HG03432 (cell line): ENCODE measurements around the gene NEU3.
"Not testable (repeated sequence)": the region's sequence is repeated elsewhere in the genome, so short reads cannot be mapped to it uniquely, and the experiment has no call there.

Source experiments
- ATAC-seq: cut with Tn5 transposase; IDR thresholded peaks from one replicate; pipeline ENCODE4 v1.9.1; 2021; ENCODE audit warnings: mild to moderate bottlenecking, moderate library complexity; ENCODE audit not compliant: unreplicated experiment

The NEU3 gene

GRCh38 chr11:75028321-75028720 lies 39.6 kb downstream of the NEU3 start:
- ATAC-seq = no peak

- no peak for ATAC-seq
Measured at GRCh38 chr11:75028724-75029123, 40.0 kb downstream of the NEU3 start.

- no peak for ATAC-seq
Measured at GRCh38 chr11:75029836-75030631, 41.3 kb downstream of the NEU3 start.

DNA sequence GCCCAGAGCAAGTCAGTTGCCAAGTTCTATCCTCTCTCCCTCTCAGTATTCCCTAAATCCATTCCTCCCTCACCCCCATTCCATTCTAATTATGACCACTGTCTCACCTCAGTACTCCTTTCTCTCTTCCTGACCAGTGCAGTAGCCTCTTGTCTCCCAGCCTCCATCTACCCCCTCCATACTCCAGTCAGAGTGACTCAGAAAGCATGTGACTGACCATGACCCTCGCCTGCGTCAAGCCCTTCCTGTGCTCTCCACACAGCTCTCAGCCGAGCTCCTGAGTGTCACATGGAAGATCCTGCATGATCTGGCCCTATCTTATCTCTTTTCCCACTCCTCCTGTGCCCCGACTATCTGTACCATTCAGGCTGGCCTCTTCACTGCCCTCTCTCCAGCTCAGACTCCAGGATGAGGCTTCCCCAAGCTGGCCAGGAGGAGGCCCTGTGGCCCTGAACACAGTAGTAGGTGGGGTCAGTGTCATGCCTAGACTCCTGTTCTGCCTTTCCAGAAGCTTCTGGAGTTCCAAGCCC lies 42.6 kb downstream of the NEU3 start:
- no peak for ATAC-seq

- no peak for ATAC-seq
Measured at GRCh38 chr11:75031771-75032549, 43.2 kb downstream of the NEU3 start.

DNA sequence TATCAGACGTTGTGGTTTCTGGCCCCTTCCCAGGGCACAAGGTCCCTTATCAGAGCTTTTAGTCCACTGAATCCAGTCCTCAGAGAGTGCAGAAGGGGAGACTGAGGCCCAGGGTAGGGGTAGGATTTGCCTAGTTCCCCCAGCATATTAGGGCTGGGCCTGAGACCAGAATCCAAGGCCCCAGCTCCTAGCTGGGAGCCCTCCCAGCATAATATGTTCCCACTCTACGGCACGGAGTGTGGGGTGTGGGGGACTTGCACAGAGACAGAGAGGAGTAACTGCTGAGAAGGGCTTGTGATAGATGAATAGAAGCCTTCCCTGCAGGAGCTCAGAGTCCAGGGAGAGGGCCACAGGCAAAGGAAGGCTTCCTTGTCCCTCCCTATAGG lies 43.8 kb downstream of the NEU3 start:
- no peak for ATAC-seq

DNA sequence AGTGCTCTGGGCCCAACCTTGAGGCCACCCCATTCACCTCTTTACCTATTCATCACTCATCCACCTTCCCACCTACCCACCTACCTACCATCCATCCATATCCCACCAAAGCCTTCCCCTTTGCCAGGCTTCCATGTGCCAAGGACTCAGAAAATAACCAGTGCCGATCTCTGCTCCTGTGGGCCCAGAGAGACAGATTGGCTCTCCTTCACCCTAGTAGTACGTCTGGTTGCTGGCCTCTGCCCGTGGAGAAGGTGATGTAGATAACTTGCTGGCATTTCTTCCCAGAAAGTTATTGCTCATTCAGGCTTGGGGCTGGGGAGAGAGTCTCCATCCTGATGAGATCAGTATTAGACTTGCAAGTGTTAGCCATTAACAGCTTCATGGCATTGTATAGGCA lies 45.2 kb downstream of the NEU3 start:
- ATAC-seq = no peak

GRCh38 chr11:75035256-75035655 lies 46.5 kb downstream of the NEU3 start:
- ATAC-seq = no peak

GRCh38 chr11:75035911-75036565 lies 47.3 kb downstream of the NEU3 start:
- ATAC-seq = no peak

- no peak for ATAC-seq
Measured at GRCh38 chr11:75040167-75040770, 51.5 kb downstream of the NEU3 start.

- no peak for ATAC-seq
Measured at GRCh38 chr11:75041263-75041662, 52.5 kb downstream of the NEU3 start.

- ATAC-seq = not testable (repeated sequence)
Measured at GRCh38 chr11:75041821-75042220, 53.1 kb downstream of the NEU3 start.

- not testable (repeated sequence) for ATAC-seq
Measured at GRCh38 chr11:75044381-75045170, 55.8 kb downstream of the NEU3 start.

DNA sequence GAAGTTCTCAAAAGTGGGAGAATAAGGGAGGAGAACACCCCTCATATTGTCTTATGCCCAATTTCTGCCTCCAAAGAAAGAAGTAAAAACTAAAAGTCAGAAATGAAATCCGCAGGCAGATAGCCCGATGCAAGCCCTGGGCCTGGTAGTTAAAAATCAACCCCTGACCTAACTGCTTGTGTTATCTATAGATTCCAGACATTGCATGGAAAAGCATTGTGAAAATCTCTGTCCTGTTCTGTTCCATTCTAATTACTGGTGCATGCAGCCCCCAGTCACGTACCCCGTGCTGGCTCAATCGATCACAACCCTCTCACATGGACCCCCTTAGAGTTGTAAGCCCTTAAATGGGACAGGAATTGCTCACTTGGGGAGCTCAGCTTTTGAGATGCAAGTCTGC lies 57.9 kb downstream of the NEU3 start:
- not testable (repeated sequence) for ATAC-seq

- ATAC-seq = no peak
Measured at GRCh38 chr11:75047191-75047590, 58.5 kb downstream of the NEU3 start.

- ATAC-seq = not testable (repeated sequence)
Measured at GRCh38 chr11:75049501-75050266, 61.0 kb downstream of the NEU3 start.

DNA sequence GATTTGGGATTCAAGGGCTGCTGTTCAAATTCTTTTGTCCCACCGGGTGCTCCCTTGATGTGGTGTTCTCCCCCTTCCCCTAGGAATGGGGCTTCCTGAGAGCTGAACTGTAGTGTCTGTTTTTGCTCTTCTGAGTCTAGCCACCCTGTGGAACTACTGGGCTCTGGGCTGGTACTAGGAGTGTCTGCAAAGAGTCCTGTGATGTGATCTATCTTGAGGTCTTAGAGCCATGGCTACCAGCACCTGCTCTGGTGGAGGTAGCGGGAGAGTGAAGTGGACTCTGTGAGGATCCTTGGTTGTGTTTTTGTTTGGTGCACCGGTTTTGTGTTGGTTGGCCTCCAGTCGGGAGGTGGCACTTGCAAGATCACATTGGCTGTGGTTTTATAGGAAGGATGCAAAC lies 61.8 kb downstream of the NEU3 start:
- ATAC-seq = no peak

GRCh38 chr11:75051043-75051442 lies 62.3 kb downstream of the NEU3 start:
- no peak for ATAC-seq

- no peak for ATAC-seq
Measured at GRCh38 chr11:75052457-75052856, 63.7 kb downstream of the NEU3 start.
